HCEC 1CT (cell line): ENCODE results near the gene ADH4.

Experiments used
- DNase-seq: peaks from one replicate; pipeline ENCODE4 v3.0.0-alpha.2; 2017

The ADH4 gene

DNA sequence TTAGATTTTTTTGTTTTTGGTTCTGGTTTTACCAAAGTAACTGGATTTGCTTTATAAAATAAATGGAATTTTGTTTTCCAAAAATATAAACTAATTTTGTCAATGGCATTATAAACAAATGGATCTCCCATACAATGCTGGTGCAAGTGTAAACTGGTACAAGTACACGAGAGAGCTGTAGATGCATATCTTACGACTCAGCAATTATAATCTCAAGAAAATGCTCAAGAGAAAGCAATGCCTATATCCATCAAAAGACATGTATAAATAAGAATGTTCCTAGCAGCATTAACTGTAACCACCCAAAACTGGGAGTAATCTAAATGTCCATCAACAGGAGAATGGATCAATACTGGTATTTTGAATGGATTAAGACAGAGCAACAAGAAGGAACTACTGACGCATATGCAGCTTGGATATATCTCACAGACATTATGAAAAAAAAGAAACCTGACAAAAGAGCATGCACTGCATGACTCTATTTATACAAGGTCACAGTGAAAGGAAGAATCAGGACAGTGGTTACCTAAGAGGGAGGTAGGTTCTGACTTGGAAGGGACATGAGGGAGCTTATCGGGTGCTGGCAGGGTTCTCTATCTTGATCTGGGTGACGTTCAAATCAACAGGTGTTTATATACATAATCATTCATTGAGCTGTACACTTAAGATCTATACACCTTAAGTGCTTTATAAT is 65.0 kb downstream of the ADH4 start:
- DNase-seq = no peak

DNA sequence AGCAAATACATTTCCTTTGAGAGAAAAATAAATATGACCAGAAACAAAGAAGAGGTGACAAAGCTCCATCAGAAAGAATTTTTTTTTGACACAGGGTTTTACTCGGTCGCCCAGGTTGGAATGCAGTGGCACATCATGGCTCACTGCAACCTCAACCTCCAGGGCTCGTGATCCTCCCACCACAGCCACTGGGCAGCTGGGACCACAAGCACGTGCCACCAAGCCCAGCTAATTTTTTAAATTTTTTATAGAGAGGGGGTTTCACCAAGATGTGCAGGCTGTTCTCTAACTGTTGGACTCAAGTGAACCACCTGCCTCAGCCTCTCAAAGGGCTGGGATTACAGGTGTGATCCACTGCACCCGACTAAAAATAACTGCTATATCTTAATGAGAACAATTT is 65.8 kb downstream of the ADH4 start:
- DNase-seq = no peak

DNA sequence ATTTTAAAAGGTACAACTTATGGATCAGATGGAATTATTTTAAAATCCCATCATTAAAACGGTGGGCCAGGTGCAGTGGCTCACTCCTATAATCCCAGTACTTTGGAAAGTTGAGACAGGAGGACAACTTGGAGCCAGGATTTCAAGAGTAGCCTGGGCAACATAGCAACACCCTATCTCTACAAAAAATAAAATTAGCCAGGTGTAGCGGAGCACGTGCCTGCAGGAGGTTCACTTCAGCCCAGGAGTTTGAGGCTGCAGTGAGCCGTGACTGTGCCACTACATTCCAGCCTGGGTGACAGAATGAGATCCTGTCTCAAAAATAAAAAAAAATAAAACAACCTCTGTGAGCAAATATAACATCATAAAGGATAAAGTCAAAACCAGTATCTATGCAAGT is 66.9 kb downstream of the ADH4 start:
- no peak for DNase-seq

DNA sequence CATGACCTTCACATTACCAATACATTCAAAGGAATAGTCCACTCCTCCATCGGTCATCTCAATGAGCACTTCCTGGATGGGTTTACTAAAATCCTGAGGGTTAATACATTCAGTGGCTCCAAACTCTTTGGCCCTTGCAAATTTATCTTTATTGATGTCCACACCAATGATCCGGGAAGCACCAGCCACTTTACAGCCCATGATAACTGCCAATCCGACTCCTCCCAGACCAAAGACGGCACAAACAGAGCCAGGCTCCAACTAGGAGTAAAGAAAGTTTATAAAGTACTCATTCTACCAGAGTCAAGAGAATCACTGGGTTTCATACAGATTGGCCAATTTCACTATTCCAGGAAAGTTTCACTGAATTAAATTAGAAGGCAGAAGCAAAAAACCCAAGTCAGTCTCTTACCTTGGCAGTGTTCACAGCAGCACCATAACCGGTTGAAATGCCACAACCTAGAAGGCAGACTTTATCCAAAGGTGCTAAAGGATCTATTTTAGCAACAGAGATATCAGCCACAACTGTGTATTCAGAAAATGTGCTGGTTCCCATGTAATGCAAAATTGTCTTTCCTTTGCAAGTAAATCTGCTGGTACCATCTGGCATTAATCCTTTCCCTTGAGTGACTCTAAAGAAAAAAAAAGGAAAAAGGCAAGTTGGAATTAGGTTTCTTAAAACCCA is 67.7 kb downstream of the ADH4 start:
- no peak for DNase-seq

DNA sequence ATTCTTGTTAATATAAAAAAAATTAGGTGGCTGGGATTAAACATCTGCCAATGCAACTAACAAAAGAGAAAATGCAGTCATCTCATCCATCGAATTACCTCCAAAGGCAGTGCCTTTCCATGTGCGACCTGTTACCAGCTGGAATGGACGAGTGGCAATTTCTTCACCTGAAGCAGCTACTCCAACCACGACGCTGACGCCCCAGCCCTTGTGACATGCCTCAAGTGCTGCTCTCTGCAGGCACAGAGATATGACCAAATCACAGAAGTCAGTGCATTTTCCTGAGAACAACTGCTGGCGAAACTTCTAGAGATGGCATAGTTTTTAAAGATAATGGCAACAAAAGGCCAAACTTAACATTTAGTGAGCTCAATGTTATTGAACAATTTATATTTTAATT is 69.3 kb downstream of the ADH4 start:
- no peak for DNase-seq
